Kasumi-1 (cell line): ENCODE measurements around the gene TCEANC2.
"Not testable (repeated sequence)": the region's sequence is repeated elsewhere in the genome, so short reads cannot be mapped to it uniquely, and the experiment has no call there.

Source experiments
- DNase-seq, 2 experiments: peaks; one replicate each; lab custom pipeline; 2025; lab: John Stamatoyannopoulos, UW

The TCEANC2 gene

DNA sequence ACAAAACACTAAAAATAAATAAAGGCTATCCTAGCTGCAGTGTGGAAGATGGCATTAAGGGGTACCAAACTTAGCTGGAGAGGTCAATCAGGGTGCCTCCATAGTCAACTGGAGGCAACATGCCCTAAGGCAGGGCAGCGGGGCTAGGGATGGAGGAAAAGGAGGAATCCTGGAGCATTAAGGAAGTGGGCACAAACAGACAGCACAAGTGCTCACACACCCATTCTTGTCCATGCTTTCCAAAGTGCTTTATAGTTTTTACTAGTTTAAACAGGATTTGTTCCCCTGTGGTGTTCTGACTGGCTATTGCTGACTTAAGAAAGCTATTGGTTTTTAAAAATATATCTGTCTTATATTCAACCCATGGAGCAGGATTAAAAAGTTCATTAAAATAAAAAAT lies 33.3 kb downstream of the TCEANC2 start:
- DNase-seq, result no peak

DNA sequence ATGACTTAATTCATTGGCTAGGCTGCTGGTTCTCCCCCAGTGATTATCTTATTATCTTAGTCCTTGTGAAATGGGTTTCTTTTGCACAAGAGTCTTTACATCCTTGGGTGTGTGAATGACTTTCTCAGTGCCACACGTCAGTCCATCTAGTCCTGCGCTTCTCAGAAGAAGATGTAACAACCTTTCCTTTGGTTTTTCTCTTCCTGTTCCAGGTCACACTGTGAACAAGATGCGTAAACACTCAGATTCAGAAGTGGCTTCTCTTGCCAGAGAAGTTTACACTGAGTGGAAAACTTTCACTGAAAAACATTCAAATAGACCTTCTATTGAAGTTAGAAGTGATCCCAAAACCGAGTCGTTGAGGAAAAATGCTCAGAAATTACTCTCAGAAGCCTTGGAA lies 35.0 kb downstream of the TCEANC2 start:
- DNase-seq, result no peak

DNA sequence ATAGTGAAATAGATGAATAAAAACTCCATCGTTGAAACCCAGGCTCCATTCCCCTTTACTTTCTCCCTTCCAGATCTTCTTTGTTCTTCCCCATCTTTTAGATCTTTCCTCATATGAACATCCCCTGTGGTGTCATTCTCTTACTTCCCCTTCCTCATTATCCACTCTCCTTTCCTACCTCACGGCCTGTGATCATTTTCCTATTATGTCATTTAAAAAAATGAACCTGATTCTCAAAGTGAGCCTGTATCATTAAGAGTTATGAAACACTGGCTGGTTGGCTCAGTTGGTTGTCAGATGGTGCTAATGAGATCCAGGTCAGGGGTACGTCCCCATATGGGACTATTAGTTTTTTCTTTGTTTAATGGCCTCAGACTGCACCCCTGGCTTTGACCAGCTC lies 38.3 kb downstream of the TCEANC2 start:
- no peak for DNase-seq

DNA sequence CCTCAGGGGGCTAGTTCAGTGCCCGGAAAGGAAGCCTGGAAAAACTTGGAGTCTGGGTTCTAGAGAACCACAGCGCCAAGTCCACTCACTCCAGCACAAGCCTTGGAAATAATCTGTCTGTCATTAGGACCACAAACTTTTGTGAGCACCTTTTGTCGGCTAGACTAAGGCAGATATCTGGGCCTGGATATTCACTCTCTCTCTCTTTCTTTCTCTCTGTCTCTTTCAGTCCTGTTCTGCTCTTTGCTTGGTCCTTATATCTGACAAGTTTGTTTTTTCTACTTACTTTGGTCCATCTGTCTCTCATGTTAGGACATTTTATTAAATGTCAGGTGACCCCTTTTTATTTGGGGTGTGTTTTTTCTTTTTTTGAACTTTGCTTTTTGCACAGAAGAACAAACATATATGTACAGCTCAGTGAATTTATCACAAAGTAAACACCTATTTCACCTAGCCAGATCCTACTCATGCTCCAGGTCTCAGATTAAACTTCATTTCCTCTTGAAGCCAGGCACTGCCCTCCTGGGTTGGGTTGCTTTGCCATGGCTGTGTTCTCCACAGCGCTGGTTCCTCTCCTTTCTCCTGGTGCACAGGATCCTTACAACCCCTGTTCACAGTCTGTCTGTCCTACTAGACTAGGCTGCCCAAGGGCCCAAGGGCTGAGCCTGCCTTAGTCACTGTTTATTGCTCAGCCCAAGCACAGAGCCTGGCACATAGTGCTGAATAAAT lies 40.8 kb downstream of the TCEANC2 start:
- no peak for DNase-seq

DNA sequence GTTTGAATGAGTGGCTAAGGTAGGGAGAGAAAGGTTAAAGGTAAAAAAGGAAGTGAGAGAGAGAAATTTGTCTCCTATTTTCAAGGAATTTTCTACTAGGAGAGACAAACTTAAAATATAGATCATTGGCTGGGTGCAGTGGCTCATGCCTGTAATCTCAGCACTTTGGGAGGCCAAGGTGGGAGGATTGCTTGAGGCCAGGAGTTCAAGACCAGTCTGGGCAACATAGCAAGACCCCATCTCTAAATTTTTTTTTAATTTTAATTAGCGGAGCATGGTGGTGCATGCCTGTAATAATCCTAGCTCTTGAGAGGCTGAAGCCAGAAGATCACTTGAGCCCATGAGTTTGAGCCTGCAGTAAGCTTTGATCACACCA lies 41.3 kb downstream of the TCEANC2 start:
- DNase-seq, result not testable (repeated sequence)

DNA sequence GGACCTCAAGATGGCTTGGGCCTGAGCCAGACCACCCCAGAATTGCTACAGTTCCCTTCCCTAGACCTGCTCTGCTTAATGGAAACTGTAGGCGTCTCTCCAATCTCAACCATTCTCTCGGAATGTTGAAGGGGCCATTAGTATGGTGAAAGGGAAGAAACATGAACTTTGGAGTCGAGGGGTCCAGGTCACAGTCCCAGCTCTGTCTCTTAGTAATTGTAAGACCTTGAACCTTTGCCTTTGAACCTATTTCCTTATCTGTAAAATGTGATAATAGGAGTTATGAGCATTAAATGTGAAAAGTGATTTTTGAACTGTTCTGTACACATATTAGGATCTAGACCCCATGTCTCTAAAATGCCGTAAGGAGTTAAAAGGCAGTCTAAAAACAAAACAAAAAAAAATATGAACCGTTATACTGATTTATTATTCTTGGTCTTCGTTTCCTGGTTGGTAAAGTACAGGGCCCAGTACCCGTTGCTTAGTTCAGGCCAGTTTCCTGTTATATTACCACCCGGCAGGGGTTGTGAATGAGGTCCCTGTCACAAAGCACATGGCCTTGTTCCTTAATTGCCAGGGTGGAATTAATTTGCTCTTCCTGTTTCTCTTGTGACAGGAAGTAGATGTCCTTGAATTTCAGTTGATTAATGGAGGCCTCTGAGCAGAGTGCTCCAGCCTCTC lies 42.3 kb downstream of the TCEANC2 start:
- DNase-seq, result peak; percentile 88 to 92

DNA sequence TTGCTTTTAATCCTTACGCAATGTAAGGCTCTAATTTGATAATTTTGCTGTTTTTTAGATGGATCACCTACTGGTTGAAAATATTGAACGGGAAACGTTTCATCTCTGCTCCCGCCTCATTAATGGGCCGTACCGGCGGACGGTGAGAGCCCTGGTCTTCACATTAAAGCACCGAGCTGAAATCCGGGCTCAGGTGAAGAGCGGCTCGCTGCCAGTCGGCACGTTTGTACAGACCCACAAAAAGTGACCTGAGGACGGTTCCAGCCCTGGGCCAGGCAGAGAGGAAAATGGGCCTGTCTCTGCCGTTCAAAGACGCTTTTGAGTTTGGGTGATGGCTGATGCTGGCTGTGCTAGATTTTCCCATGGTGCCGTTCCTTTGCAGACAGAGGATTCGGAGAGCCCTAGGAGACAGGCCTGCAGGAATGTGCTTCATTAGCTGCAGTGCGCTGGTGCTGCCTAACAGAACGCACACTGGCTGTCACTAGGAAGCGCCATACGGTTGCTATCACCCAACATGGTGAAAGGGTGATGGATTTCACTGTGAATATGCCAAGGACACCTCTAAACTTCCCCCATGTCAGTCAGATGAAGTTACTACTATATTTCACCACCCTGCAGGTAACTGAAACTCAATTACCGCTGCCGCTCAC lies 42.9 kb downstream of the TCEANC2 start:
- DNase-seq, result no peak

DNA sequence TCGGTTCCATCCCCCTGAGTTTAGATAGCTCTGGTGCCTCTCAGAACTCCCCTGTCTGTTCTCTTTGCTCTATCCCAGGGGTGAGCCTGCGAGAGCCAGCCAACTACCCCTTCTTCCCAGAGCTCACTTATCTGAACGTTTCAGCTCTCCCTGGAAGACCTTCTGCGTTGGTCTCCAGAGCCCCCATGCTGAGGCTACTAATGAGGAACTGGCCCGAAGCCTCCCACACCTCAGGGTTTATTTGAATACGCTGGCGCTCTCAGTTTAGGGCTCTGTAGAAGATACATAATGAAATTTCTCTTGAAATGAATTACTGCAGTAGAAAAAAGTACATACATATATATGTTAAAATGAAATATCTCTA lies 43.5 kb downstream of the TCEANC2 start:
- DNase-seq, result no peak

DNA sequence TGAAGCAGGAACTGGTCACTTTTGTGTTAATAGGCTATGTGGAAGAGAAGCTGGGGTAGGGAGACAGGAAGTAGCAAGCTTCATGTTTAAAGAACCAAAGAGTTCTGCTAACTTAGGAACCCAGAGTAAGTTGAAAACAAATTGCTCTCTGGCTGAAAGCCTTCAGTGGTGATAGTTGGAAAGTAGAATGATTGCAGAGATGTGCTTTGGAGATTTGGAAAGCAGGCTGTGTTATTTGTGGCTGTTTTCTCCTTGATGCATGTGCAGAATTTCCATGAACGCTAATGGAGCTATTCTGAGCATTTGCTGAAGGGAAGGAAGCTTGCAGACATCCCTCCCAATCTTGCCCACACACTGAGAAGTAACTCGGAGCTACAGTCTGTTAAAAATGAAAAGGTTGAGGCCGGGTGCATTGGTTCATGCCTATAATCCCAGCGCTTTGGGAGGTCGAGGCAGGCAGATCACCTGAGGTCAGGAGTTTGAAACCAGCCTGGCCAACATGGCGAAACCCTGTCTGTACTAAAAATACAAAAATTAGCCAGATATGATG lies 45.7 kb downstream of the TCEANC2 start:
- peak; percentile 21 to 22 for DNase-seq

DNA sequence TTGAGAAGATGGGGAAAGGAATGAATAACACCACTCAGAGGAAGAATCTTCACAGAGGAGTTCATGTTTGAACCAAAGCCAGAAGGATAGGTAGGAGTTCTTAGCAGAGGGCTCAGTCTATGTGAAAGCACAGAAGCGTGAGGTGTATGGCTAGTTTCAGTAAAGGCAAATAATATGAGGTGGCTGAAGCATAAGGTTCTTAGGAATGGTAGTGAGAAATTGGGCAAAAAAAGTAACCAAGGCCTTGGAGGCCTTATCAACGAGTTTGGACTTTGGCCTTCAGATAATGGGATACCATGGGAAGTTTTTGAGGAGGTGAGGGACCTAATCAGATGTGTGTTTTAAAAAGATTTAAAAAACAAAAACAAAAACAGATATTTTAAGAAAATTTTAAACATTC lies 47.1 kb downstream of the TCEANC2 start:
- DNase-seq, result no peak

DNA sequence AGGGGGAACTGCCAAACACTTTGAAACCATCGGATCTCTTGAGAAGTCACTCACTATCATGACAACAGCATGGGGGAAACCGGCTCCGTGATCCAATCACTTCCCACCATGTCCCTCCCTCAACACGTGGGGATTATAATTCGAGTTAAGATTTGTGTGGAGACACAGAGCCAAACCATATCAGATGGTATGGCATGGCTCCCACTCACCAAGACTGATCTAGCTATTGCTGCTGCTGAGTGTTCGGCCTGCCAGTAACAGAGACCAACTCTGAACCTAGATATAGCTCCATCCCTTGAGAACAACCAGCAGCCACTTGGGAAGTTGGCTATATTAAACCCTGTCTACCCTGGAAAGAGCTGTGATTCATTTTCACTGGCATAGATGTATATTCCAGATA lies 50.0 kb downstream of the TCEANC2 start:
- no peak for DNase-seq

DNA sequence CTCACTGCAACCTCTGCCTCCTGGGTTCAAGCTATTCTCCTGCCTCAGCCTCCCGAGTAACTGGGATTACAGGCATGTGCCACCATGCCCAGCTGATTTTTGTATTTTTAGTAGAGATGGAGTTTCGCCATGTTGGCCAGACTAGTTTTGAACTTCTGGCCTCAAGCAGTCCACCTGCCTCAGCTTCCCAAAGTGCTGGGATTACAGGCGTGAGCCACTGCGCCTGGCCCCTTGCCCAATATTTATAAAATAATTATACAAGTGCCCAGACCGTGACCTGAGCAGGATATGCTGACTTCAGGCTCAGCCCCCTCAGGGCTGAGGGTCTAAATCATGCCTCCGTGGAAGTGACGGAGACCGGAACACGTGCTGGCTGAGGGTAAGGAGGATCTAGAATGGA lies 51.2 kb downstream of the TCEANC2 start:
- not testable (repeated sequence) for DNase-seq

DNA sequence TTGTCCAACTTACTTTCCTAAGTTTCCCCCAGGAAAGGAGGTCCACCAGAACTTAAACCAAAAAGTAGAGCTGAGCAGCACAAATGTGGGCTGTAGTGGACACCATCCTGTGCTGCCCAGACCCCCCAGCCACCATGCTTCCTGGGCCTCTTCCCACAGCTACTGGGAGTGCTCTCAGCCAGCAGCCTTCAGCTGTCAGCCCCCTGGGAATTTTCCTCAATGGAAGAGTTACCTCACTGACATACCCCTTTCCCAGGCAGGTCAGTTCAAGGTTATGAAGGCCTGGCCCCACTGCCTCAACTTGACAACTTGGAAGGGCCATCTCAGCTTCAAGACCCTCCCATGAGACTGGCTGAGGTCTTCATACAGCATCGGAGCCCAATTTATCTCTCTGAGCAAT lies 51.7 kb downstream of the TCEANC2 start:
- DNase-seq, result no peak

DNA sequence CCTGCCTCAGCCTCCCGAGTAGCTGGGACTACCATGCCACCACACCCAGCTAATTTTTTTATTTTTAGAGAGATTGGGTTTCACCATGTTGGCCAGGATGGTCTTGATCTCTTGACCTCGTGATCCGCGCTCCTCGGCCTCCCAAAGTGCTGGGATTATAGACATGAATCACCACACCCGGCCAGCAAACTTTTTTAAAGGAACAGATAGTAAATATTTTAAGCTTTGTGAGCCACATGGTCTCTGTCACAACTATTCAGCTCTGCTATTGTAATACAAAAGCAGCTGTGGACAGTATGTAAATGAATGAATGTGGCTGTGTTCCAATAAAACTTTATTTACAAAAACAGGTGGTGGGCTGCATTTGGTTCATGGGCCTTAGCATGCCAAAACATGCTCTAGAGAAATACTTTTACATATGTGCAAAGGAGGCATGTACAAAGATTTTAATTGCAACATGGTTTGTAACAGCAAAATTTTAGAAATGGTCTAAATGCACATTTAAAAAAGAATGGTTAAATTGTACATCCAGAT lies 52.4 kb downstream of the TCEANC2 start:
- DNase-seq, result no peak

DNA sequence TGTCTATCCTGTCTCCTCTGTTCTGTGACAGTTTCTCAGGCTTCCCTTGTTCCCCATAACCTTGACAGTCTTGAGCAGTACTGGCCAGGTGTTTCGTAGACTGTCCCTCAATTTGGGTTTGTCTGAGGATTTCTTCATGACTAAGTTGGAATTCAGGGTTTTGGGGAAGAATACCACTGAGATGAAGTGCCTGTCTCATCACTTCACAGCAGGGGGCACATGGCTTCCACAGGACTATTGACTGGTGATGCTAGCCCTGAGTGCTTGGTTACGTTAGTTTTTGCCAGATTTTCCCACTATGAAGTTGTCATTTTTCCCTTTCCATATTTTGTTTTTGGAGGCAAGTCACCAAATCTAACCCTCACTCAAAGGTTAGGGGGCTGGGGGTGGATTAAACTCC lies 53.7 kb downstream of the TCEANC2 start:
- peak; percentile 30 to 53 for DNase-seq

DNA sequence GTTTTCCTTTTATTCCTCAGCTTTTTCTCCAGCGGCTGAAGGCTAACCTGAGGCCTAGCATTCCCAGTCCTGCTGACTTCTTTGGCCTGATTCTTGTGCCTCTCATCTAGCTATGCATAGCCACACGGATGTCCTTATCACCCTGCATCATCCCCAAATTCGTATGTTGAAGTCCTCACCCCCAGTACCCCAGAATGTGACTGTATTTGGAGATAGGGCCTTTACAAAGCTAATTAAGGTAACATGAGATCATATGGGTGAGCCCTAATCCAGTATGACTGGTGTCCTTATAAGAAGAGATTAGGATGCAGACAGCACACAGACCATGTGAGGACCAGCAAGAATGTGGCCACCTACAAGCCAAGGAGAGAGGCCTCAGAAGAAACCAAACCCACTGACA lies 54.7 kb downstream of the TCEANC2 start:
- no peak for DNase-seq

DNA sequence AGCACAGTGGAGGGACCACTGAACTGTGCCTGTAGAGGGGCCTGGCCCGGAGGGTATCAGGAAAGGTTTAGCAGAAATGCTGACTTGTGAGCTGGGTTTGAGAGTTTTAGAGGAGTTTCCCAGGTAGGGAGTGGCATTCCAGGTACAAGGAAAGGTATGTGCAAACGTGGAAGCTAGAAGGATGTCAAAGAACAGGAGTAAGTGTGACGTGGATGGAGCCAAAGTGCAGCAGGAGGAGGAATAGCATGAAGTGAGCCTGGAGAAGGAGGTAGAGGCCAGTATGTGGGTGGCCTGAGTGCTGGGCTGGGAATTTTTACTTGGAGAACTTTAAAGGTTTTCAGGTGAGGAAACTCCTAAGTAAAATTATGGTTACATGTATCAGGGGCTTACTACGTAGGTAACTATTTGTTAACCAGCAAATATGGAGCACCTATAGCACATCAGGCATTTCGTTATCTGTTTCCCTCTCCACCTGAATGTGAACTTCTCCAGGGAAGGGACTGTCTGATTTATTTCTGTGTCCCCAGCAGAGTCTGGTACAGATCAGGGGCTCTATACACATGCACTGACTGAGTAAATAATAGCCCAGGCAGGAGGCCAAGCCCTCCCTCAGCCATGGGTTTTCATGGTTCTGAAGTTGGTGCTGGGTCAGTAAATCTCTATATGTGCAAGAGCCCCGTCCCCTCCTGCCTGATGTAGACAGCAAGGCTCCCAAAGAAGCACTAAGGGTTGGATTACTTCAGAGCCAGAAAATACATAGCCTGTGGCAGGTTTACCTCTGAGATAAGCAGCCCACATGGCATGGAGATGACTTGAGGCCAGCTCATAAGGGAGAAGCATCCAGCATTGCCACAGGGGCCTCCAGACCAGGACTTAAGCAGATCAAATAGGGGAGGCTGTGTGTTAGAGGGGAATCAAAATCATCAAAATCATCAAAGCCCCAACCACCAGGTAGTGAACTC lies 56.0 kb downstream of the TCEANC2 start:
- no peak for DNase-seq

DNA sequence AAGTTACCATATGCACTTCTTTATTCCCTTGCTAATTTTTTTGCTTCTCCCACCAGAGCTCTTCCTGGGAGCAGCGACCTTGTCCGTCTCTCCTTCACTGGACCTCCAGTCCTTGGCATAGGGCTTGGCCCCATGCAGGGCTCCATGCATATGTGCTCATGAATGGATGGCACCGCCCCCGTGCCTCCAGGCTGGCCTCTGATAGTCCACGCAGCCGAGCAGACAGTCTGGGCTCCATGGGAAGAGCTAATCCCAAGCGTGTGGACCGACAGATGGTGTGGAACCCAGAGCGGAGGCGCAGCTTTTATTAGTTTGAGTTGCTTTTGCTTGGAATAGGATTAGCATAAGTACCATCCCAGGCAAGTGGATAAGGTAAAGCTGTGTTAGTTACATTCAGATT lies 57.6 kb downstream of the TCEANC2 start:
- no peak for DNase-seq

DNA sequence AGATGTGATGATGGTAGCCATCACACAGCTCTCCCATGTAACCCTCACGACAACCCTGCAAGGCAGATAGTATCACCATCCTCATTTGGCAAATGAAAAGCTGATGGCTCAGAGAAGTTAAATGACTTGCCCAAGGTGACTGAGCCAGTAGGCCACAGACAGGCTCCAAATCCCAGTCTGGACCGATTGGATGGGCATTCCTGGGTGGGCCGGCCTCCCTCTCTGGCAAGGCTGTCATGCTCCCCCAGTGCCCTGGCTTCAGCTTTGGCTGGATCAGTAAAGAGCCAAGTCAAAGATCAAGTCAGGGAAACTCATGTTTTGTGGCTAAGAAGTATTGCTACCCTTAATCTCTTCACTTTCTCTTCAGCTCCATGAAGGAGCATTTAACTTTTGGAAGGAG lies 58.2 kb downstream of the TCEANC2 start:
- no peak for DNase-seq

DNA sequence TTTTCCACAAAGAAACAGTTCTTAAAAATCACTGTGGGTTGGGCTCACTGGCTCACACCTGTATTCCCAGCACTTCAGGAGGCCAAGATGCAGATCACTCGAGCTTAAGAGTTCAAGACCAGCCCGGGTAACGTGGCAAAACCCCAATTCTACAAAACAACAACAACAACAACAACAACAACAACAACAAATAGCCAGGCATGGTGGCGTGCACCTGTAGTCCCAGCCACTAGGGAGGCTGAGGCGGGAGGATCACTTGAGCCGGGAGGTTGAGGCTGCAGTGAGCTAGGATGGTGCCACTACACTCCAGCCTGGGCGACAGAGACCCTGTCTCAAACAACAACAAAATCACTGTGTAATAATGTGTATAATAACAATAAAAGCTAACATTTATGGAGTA lies 58.6 kb downstream of the TCEANC2 start:
- no peak for DNase-seq

DNA sequence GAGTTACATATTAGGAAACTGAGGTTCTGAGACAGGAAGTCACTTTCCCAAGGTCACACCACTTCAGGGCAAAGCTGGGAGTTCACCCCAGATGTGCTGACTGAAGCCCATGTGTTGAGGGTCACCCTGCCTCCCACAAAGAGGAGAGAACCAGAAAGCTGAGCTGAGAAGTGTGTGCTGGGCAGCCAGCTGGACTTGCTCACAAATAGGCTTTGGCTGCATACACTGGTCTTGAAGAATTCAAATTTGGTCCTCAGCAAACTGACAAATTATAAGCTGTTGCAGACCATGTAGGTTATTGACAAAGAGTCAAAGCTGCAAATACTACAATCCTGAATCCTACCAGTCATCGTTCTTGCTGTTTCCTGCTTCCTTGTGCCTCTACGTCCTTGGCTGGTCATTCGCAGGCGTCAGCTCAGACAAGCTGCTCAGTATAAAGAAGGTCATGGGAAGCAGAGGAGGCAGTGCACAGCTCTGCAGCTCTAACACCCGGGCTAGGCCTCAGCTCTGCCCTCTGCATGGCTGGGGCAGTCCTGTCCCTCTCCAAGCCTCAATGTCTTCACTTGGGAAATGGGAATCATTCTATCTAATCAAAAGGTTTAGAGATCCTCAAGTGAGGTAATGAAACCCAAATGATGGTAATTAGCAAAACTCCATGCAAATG lies 59.4 kb downstream of the TCEANC2 start:
- DNase-seq, result no peak
